ENCODE data around the gene EML1.

The EML1 gene

GRCh38 chr14:99837822-99838221, 44.6 kb downstream of the EML1 start:
- no peak for DNase-seq

GRCh38 chr14:99838639-99839134, 45.5 kb downstream of the EML1 start:
- DNase-seq: no peak

- DNase-seq: no peak
Measured at GRCh38 chr14:99839696-99840095, 46.5 kb downstream of the EML1 start.

GRCh38 chr14:99840265-99840664, 47.1 kb downstream of the EML1 start:
- DNase-seq: no peak

GRCh38 chr14:99840774-99841305, 47.6 kb downstream of the EML1 start:
- no peak for DNase-seq

- DNase-seq: no peak
Measured at GRCh38 chr14:99841436-99842071, 48.3 kb downstream of the EML1 start.

GRCh38 chr14:99842141-99842540, 48.9 kb downstream of the EML1 start:
- no peak for DNase-seq

GRCh38 chr14:99846808-99847207, 53.6 kb downstream of the EML1 start:
- no peak for DNase-seq

- DNase-seq: no peak
Measured at GRCh38 chr14:99850709-99851108, 57.5 kb downstream of the EML1 start.

- no peak for DNase-seq
Measured at GRCh38 chr14:99852578-99852977, 59.4 kb downstream of the EML1 start.

GRCh38 chr14:99853206-99853605, 60.0 kb downstream of the EML1 start:
- DNase-seq: peak in 1 of 2 experiments; percentile 21

- DNase-seq: no peak
Measured at GRCh38 chr14:99854831-99855230, 61.6 kb downstream of the EML1 start.

GRCh38 chr14:99855271-99855670, 62.1 kb downstream of the EML1 start:
- DNase-seq: no peak

GRCh38 chr14:99857551-99857950, 64.3 kb downstream of the EML1 start:
- DNase-seq: no peak

GRCh38 chr14:99860219-99860618, 67.0 kb downstream of the EML1 start:
- no peak for DNase-seq

GRCh38 chr14:99862136-99862535, 68.9 kb downstream of the EML1 start:
- DNase-seq: no peak

GRCh38 chr14:99863059-99863458, 69.8 kb downstream of the EML1 start:
- no peak for DNase-seq

GRCh38 chr14:99865408-99865807, 72.2 kb downstream of the EML1 start:
- DNase-seq: no peak

- no peak for DNase-seq
Measured at GRCh38 chr14:99870617-99871016, 77.4 kb downstream of the EML1 start.

GRCh38 chr14:99871771-99872170, 78.6 kb downstream of the EML1 start:
- DNase-seq: no peak

- DNase-seq: no peak
Measured at GRCh38 chr14:99872786-99873440, 79.7 kb downstream of the EML1 start.

- DNase-seq: no peak
Measured at GRCh38 chr14:99873653-99874052, 80.4 kb downstream of the EML1 start.

GRCh38 chr14:99874306-99874705, 81.1 kb downstream of the EML1 start:
- no peak for DNase-seq

GRCh38 chr14:99875421-99875820, 82.2 kb downstream of the EML1 start:
- no peak for DNase-seq
